NAMALWA (cell line): ENCODE measurements around the gene LDB3.
A peak's percentile ranks its signal among the peaks of the same experiment; 100 is the strongest.

Experiments
- DNase-seq: peaks from one replicate; pipeline ENCODE4 v3.0.0-alpha.2; 2015; ENCODE audit warnings: low spot score

The LDB3 gene

DNA sequence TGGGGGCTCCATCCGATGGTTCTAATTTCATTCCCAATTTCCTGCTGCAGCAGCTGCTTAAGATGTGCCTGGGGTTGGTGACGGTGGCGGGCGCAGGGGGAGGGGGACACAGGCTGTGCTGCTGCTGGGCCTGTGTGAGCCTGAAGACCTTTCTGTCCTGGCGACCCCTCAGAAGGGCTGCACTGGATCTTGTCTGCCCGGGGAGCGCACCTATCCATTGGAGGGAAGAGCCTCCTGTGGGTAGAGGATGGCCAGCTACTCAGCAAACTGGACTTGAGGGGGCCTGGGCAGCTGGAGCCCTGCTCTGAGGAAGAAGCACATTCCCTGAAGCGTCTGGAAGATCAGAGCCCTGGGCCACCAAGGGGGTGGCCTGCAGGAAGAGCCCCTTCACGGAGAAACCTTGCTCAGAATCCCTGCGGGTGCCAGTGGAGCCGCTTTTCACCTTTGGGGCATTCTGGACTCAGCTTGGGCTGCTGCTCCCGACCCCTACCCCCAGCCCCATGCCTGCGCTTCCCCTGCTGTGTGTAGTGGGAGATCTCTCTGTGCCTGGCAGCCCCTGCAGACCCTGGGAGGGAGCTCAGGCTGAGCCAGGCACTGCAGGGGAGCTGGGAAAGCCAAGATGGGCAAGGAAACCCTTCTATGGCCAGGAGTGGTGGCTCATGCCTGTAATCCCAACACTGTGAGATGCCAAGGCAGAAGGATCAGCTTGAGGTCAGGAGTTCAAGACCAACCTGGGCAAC is 17.8 kb downstream of the LDB3 start:
- DNase-seq, result no peak

DNA sequence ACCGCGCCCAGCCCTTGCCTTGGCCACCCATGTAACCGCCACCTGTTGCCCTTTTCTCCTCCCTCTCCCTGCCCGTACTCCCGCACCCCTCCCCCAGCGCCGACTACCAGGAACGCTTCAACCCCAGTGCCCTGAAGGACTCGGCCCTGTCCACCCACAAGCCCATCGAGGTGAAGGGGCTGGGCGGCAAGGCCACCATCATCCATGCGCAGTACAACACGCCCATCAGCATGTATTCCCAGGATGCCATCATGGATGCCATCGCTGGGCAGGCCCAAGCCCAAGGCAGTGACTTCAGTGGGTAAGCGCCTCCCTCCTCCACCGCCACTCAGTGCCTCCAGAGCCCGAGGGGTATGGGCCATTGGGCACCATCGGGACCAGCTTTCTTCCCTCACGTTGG is 18.7 kb downstream of the LDB3 start:
- DNase-seq, result no peak

- DNase-seq, result no peak
Measured at GRCh38 chr10:86687750-86688149, 19.4 kb downstream of the LDB3 start.

DNA sequence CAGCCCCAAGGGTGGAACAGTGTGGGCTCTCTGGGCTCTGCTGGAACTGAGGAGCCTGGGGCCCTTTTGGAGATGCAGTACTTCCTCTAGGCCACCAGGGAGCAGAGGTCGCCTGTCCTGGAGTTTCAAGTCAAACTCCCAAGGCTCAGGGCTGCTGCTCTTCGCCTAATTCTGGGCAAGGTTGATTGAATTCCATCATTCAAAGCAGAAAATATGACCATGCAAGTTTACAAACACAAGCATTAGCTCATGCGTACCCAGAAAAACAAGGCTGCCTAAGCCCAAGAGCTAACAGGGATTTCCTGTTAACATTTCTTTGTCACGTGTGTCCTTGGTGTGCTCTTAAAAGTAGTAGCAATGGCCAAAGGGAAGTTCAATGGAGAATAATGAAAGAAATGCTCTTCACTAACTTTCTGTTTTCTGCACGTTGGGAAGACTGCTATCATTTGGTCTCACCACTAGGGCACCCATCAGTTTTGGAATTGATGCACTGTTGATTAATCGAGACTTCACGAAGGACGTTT is 20.1 kb downstream of the LDB3 start:
- DNase-seq, result peak; percentile 83

DNA sequence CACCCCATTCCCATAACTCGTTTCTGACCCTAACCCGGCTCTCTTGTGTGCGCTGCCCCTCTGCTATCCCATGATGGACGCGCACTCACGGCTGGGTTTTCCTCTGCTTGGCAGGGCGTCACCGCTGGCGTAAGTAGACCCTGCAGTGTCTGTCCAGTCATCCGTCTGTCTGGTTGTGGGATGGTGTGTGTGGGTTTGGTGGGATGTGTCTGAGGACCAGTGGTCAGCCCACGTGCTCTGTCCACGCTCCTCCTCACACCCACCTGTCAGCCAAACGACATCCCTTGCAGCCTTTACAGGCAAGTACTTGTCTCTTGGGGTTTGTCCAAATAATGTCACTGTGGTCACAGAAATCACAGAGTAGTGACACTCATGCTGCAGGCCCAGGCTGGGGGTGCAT is 20.8 kb downstream of the LDB3 start:
- DNase-seq, result no peak

- DNase-seq, result no peak
Measured at GRCh38 chr10:86690231-86690630, 21.9 kb downstream of the LDB3 start.

GRCh38 chr10:86690657-86691084 is 22.4 kb downstream of the LDB3 start:
- no peak for DNase-seq

DNA sequence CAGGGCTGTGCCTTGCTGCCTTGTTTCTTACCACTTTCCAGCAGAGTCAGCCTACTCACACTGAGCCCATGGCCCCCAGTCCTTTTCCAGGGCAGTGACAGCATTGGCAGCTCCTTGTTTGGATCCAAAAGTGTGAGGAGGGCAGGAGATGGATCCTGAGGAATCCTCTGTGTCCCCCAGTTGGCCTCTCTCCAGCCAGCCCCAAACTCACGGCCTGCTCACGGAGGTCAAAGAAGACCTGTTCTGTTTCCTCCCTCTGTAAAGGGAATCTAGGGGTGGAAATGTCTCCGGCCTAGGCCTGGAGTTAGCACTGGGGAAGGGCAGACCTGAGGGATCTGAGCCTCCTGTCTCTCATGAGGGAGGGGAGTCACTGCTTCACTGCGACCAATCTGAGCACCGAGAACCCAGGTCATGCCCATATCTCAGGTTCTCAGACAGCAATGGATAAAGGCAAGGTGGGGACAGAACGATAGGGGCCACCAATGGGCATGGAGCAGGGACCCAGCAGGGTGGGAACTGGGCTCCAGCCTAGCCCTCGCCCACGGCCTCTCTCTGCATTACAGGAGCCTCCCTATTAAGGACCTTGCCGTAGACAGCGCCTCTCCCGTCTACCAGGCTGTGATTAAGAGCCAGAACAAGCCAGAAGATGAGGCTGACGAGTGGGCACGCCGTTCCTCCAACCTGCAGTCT is 23.2 kb downstream of the LDB3 start:
- DNase-seq, result no peak

DNA sequence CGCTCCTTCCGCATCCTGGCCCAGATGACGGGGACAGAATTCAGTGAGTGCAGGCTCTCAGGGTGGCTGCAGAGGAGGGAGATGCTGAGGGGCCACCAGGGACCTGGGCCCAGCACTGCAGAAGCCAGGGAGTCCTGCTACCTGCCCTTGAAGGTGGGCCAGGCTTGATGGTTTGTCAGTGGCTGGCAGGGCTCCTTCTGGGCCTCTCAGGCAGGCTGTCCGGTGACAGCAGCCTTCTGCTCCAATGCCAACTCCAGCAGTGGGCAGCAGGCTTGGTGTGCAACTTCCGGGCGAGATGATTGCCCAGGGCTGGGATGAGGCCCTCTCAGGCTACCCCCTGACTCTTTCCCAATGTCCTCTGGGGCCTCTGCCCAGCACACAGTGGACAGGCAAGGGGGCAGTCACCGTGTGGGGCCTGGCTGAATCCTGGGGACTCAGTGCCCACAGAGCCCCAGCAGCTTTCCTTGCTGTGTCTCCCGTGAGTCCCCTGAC is 23.8 kb downstream of the LDB3 start:
- DNase-seq, result no peak

GRCh38 chr10:86692664-86693063 is 24.4 kb downstream of the LDB3 start:
- no peak for DNase-seq

GRCh38 chr10:86693275-86693674 is 25.0 kb downstream of the LDB3 start:
- no peak for DNase-seq

DNA sequence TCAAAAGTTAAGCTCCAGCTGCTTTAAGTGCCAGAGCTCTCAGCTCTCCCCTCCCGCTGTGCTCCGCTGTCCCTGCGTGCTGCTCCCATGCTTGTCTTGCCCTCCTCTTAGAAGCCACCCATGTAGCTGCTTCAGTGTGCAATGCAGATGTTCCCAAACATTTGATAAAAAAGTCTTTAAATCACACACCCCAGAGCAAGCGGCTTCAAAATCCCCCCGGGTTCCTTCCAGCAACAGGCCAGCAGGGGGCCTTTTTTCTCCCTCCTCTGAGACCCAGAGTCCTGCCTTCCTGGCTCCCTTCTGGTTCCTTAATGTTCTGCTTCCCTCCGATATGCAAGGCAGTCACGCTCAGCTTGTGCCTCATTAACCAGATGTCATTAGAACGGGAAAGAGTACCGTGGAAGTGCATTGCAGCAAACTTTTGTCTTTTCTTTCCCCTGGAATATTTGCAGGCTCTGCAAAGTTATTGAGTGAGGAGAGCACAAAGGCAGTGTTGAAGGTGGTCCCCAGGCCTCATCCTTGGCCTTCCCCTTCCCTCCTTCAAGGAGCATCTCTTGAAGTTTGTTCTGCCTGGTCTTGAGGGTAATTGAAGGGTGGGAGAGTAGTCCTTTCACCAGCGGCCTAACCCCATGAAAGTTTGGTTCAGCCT is 25.5 kb downstream of the LDB3 start:
- peak; percentile 67 for DNase-seq

DNA sequence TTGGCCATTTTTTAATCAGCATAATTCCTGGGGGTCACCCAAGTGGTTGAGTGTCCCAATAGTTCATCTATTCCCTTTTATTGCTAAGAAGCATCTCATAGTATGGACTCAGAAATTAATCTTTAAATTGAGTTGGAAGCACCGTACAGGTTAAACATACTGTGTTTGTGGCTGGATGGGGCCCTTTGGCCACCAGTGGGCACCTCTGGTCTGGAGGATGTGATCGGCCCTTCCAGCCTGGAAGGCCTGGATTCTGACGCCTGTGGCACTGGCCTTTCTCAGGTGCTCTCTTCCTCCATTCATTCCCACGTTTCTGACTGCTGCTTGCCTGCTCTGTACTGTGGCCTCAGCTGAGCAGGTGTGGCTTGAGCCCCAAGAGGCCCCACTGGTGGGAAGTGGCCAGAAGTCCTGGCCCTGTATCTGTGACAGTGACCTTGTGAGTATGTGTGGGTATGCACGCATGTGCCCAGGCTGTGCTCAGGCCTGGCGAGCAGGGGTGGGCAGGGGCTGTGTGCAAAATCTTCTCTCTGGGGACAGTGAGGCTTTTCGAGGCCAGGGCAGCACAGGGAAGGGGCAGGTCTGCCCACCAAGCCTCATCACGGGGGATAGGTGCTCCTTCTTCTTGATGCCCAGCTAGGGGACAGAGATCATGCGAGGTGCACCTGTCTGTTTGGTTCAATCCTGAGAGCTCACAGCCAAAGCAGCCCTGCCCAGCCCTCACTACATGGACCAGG is 30.1 kb downstream of the LDB3 start:
- DNase-seq, result no peak

DNA sequence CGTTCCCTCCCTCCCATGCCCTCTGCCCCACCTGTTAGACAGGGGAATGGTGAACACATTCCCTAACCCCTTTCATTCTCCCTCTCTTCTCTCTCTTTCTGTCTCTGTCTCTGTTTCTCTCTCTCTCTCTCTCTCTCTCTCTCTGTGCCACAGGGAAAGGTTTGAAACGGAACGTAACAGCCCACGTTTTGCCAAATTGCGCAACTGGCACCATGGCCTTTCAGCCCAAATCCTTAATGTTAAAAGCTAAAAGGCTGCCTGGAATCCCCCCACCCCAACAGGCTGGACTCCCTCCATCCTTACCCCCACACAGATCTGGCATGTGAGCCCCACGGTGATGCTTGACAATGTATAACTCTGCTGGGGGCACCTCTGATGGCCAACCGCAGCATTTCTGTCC is 30.8 kb downstream of the LDB3 start:
- no peak for DNase-seq

DNA sequence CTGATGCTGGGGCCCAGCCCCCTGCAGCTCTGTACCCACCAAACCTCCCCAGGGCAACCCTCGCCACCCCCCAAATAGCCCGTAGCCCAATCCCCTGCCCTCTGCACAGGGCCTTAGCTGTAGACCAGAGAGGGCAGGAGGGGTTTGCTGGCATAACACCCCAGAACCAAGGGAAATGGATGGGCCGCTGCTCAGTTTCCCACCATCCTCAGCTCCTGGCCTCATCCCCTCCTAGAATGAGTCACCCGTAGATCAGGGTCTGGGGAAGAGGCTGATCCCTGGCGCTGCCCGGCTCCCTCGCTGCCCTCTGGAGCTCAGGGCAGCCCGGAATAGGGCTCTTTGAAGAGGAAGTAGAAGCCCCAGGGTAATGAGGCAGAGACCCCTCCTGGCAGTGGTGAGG is 31.2 kb downstream of the LDB3 start:
- DNase-seq, result no peak

- DNase-seq, result no peak
Measured at GRCh38 chr10:86699991-86700840, 31.9 kb downstream of the LDB3 start.

- no peak for DNase-seq
Measured at GRCh38 chr10:86700851-86701617, 32.7 kb downstream of the LDB3 start.

- DNase-seq, result no peak
Measured at GRCh38 chr10:86703176-86703575, 34.9 kb downstream of the LDB3 start.

GRCh38 chr10:86705139-86705538 is 36.8 kb downstream of the LDB3 start:
- no peak for DNase-seq

GRCh38 chr10:86705905-86706304 is 37.6 kb downstream of the LDB3 start:
- no peak for DNase-seq
